CD8-positive, alpha-beta memory T cell (primary cell): ENCODE results near the gene TTLL7. TPM values are rescaled to one million over a fixed set of nuclear protein-coding genes. Genes with fewer than 3 reads are reported as not detected.
A peak's percentile ranks its signal among the peaks of the same experiment; 100 is the strongest.

Source experiments
- CTCF ChIA-PET: fragments of 350-600 bp; sonication (Branson Sonifier 250); formaldehyde crosslinking; loops from one replicate; lab custom pipeline; 2021; ENCODE audit warnings: antibody characterized with exemption; lab: Charles Lee
- POLR2A ChIA-PET: fragments of 350-600 bp; sonication (Branson Sonifier 250); formaldehyde crosslinking; loops from one replicate; lab custom pipeline; 2021; ENCODE audit warnings: antibody characterized with exemption; lab: Charles Lee
- DNase-seq, 5 donors: peaks; one replicate each; pipeline versions ENCODE4 v3.0.0 to v3.0.0-alpha.2; 2020 to 2022; ENCODE audit warnings: mixed read lengths in 1 of 5
- H3K27ac ChIP-seq: one replicate; pipeline ENCODE4 v1.7.0; 2013; ENCODE audit warnings: low read depth, mild to moderate bottlenecking, low read length, moderate library complexity
- H3K27me3 ChIP-seq: 2 replicates; pipeline ENCODE4 v1.7.0; 2013; ENCODE audit warnings: low read length, mild to moderate bottlenecking; ENCODE audit not compliant: insufficient read depth, poor library complexity, severe bottlenecking
- H3K36me3 ChIP-seq: 2 replicates; pipeline ENCODE4 v1.7.0; 2013; ENCODE audit warnings: mild to moderate bottlenecking, low read length, moderate library complexity; ENCODE audit not compliant: insufficient read depth
- H3K4me1 ChIP-seq: 2 replicates; pipeline ENCODE4 v1.7.0; 2013; ENCODE audit warnings: mild to moderate bottlenecking, low read length, moderate library complexity; ENCODE audit not compliant: insufficient read depth
- H3K4me3 ChIP-seq: 2 replicates; pipeline ENCODE4 v1.7.0; 2013; ENCODE audit warnings: mild to moderate bottlenecking, low read length
- H3K9me3 ChIP-seq: 2 replicates; pipeline ENCODE4 v1.7.0; 2013; ENCODE audit warnings: mild to moderate bottlenecking, low read length
- H3K27ac Mint-ChIP-seq, 8 donors: one replicate each; pipeline ENCODE4 v1.8.0; 2020 to 2021; ENCODE audit warnings: mixed read lengths in 8 of 8, mild to moderate bottlenecking in 6 of 8, inconsistent platforms in 3 of 8, moderate library complexity in 3 of 8
- H3K27me3 Mint-ChIP-seq, 2 donors: one replicate each; pipeline ENCODE4 v1.8.0; 2020 to 2021; ENCODE audit warnings: mixed read lengths in 2 of 2, mild to moderate bottlenecking in 1 of 2, moderate library complexity in 1 of 2
- H3K36me3 Mint-ChIP-seq, 3 donors: one replicate each; pipeline ENCODE4 v1.8.0; 2020 to 2021; ENCODE audit warnings: mixed read lengths in 3 of 3, inconsistent platforms in 1 of 3, mild to moderate bottlenecking in 1 of 3
- H3K4me1 Mint-ChIP-seq, 3 donors: one replicate each; pipeline ENCODE4 v1.8.0; 2020 to 2021; ENCODE audit warnings: mixed read lengths in 3 of 3, inconsistent platforms in 1 of 3, mild to moderate bottlenecking in 1 of 3
- H3K4me3 Mint-ChIP-seq, 7 donors: one replicate each; pipeline ENCODE4 v1.8.0; 2020 to 2021; ENCODE audit warnings: mixed read lengths in 7 of 7, mild to moderate bottlenecking in 6 of 7, moderate library complexity in 4 of 7, inconsistent platforms in 2 of 7
- H3K9me3 Mint-ChIP-seq, 5 donors: one replicate each; pipeline ENCODE4 v1.8.0; 2020 to 2022; ENCODE audit warnings: mixed read lengths in 5 of 5, mild to moderate bottlenecking in 3 of 5, moderate library complexity in 2 of 5, inconsistent platforms in 1 of 5
- polyA plus RNA-seq: library from polyadenylated mRNA; unstranded; fragments of 300-500 nt; fragmentation: Illumina TruSeq; gene quantifications from one replicate; pipeline ENCODE4 v1.2.3, GENCODE V29; 2021
- total RNA-seq, 2 experiments: library from RNA; stranded (reverse); gene quantifications; one replicate each; pipeline ENCODE4 v1.2.3, GENCODE V29; 2021

The TTLL7 gene
- under 1 TPM; 0.85 to 0.97 TPM for total RNA-seq
- polyA plus RNA-seq: 0.13 TPM

DNA sequence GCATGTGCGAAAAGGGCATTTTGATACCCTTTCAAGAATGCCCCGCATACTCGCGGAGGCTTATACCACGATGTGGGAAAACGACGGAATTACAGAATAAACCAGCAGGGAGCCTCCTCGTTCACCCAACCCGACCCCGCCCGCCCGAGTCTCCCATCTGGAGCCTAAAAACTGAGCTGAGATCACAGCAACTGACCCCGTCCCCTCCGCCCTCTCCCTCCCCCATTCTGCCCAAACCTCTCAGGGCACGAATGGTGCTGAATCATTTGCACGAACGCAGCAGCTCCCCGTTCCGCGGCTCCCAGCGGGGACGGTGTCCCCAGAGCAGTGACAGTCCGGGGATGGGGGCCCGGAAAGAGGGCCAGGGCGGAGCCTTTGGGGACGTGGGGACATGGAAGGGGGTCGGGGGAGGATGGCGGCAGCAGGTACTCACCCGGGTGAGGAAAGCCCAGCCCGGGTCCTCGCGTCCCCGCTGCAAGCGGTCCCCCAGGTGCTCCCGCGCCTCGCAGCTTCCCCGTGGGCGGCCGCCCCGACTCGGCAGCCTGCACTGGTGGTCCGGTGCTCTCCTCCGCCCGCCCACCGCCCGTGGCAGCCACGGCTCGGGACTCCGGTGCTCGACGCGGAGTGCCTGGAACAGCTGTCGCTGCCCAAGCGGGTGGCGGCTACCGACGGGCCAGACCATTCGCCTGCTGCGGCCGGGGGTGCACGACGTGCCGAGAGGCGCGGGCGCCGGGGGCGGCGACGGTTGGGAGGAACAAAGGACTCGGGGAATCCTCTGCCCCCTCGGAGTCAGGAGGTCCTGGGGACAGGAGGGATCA is at the start of gene TTLL7:
Gene TTLL7, minus strand, starts transcription at position 635 of the 818 bp plus-strand sequence. CDS start 46,921 bp downstream, outside the sequence.
- DNase-seq: peak; percentile 17 to 68 (median 41)
- CTCF ChIA-PET: no interaction called here
- no peaks in the 10 kb centered on the region for H3K36me3 ChIP-seq
- Mint-ChIP-seq H3K27ac (peak within 1 kb of the TSS in 2 of 8 donors; percentile 37 to 65), H3K4me1 (peaks cover 10 to 20% (median 12%) of the 10 kb centered on the region in 3 donors), H3K27me3 (peaks cover 29 to 62% of the 10 kb centered on the region in 2 donors), H3K36me3 (no peaks in the 10 kb centered on the region), H3K9me3 (no peaks in the 10 kb centered on the region), H3K4me3 (peak within 1 kb of the TSS; percentile 80 to 93 (median 85))
- H3K4me3 ChIP-seq: peak within 1 kb of the TSS; percentile 44
- H3K9me3 ChIP-seq: no peaks in the 10 kb centered on the region
- peaks cover 22% of the 10 kb centered on the region for H3K27me3 ChIP-seq
- H3K4me1 ChIP-seq: peaks cover 6% of the 10 kb centered on the region
- H3K27ac ChIP-seq: no peak within 1 kb of the TSS
- POLR2A ChIA-PET: no interaction called here

DNA sequence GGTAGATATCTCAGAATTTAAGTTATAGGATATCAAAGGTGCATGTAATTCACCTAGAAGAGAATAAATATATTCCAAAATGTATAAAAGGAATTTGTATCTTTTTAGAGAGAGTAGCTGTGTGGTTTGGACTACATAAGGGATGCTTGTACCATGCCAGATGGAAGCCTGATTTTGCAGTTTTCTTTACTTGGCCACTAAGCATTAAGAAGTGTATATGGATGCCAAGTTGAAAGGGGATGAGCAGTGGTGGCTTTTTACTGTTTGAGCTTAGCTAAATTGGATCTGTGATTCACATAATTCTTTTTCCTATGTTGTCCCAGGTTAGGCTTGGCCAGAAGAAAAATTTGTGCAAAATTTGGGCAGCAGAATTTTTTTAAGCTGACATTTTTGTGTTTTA is 43.5 kb upstream of the TTLL7 start:
- H3K4me3 Mint-ChIP-seq: no peak overlapping the region
- POLR2A ChIA-PET: no interaction called here
- no peaks in the 10 kb centered on the region for H3K4me1 Mint-ChIP-seq
- Histone ChIP-seq H3K27ac (no peak overlapping the region), H3K9me3 (no peaks in the 10 kb centered on the region), H3K4me3 (no peak overlapping the region), H3K27me3 (no peaks in the 10 kb centered on the region), H3K36me3 (no peaks in the 10 kb centered on the region), H3K4me1 (no peaks in the 10 kb centered on the region)
- H3K36me3 Mint-ChIP-seq: no peaks in the 10 kb centered on the region
- CTCF ChIA-PET: interaction anchor here (0.6 kb wide), 1 partner anchor 444 kb away, joined by 3 read pairs; no protein-coding TSS in a partner anchor
- DNase-seq: no peak
- peaks cover 1 to 10% of the 10 kb centered on the region in 2 donors for H3K27me3 Mint-ChIP-seq
- H3K27ac Mint-ChIP-seq: no peak overlapping the region
- H3K9me3 Mint-ChIP-seq: no peaks in the 10 kb centered on the region

- Mint-ChIP-seq H3K27me3 (peaks cover 2 to 24% of the 10 kb centered on the region in 2 donors), H3K27ac (no peak overlapping the region), H3K36me3 (peaks cover 0 to 5% (median 0%) of the 10 kb centered on the region in 3 donors), H3K4me1 (no peaks in the 10 kb centered on the region), H3K4me3 (no peak overlapping the region), H3K9me3 (peaks cover 0 to 5% (median 2%) of the 10 kb centered on the region in 5 donors)
- Histone ChIP-seq H3K27ac (no peak overlapping the region), H3K27me3 (no peaks in the 10 kb centered on the region), H3K9me3 (no peaks in the 10 kb centered on the region), H3K4me1 (no peaks in the 10 kb centered on the region), H3K36me3 (no peaks in the 10 kb centered on the region), H3K4me3 (no peak overlapping the region)
- CTCF ChIA-PET: interaction anchor here (0.7 kb wide), 1 partner anchor 22 kb away, joined by 4 read pairs; no protein-coding TSS in a partner anchor
- POLR2A ChIA-PET: no interaction called here
- no peak for DNase-seq
Measured at GRCh38 chr1:84037758-84038611, 39.1 kb upstream of the TTLL7 start.

DNA sequence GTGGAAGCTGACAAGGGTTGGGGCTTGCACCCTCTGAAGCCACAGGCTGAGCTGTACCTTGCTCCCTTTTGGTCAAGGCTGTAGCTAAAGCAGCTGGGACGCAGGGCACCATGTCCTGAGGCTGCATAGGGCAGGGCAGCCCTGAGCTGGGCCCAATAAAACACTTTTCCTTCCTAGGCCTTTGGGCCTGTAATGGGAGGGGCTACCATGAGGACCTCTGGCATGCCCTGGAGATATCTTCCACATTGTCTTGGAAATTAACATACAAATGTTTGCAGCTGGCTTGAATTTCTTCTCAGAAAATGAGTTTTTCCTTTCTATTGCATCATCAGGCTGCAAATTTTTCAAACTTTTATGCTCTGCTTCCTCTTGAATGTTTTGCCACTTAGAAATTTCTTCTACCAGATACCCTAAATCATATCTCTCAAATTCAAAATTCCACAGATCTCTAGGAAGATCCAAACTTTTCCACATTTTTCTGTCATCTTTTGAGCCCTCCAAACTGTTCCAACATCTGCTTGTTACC is 32.9 kb upstream of the TTLL7 start:
- CTCF ChIA-PET: no interaction called here
- Histone ChIP-seq H3K36me3 (no peaks in the 10 kb centered on the region), H3K27ac (no peak overlapping the region), H3K27me3 (no peaks in the 10 kb centered on the region), H3K9me3 (no peaks in the 10 kb centered on the region), H3K4me1 (no peaks in the 10 kb centered on the region), H3K4me3 (no peak overlapping the region)
- Mint-ChIP-seq H3K27ac (no peak overlapping the region), H3K36me3 (peaks cover 0 to 9% (median 0%) of the 10 kb centered on the region in 3 donors), H3K4me1 (no peaks in the 10 kb centered on the region), H3K9me3 (peaks cover 0 to 5% (median 2%) of the 10 kb centered on the region in 5 donors), H3K27me3 (peaks cover 2 to 17% of the 10 kb centered on the region in 2 donors), H3K4me3 (no peak overlapping the region)
- POLR2A ChIA-PET: no interaction called here
- DNase-seq: no peak

GRCh38 chr1:84027368-84027767 is 28.4 kb upstream of the TTLL7 start:
- ChIA-PET CTCF (no interaction called here), POLR2A (no interaction called here)
- Histone ChIP-seq H3K27me3 (no peaks in the 10 kb centered on the region), H3K4me1 (no peaks in the 10 kb centered on the region), H3K9me3 (no peaks in the 10 kb centered on the region), H3K36me3 (no peaks in the 10 kb centered on the region), H3K27ac (no peak overlapping the region), H3K4me3 (no peak overlapping the region)
- Mint-ChIP-seq H3K27me3 (peaks cover 0 to 8% of the 10 kb centered on the region in 2 donors), H3K27ac (no peak overlapping the region), H3K4me3 (no peak overlapping the region), H3K9me3 (no peaks in the 10 kb centered on the region), H3K36me3 (peaks cover 0 to 4% (median 0%) of the 10 kb centered on the region in 3 donors), H3K4me1 (no peaks in the 10 kb centered on the region)
- DNase-seq: no peak

DNA sequence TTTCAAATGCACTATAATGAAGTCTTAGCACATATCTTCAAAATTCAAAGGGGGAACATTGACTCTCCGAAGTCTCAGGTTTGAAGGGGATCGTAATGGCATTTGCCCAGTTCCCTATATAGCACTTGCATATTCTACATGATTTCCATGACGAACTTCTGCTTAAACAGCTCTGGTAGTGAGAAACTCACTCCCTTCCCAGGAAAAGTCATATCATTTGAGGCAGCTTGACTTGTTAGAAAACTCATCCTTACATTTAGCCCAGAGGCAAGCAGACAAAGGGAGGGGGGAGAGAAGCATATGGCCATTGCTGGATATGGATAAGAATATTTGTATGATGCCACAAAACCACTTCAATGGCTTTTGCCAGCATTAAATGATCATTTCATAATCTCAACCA is 27.0 kb upstream of the TTLL7 start:
- Mint-ChIP-seq H3K36me3 (peaks cover 0 to 4% (median 0%) of the 10 kb centered on the region in 3 donors), H3K27ac (no peak overlapping the region), H3K27me3 (peaks cover 0 to 8% of the 10 kb centered on the region in 2 donors), H3K4me3 (no peak overlapping the region), H3K9me3 (peaks cover 0 to 2% (median 0%) of the 10 kb centered on the region in 5 donors), H3K4me1 (no peaks in the 10 kb centered on the region)
- Histone ChIP-seq H3K36me3 (no peaks in the 10 kb centered on the region), H3K27ac (no peak overlapping the region), H3K4me3 (no peak overlapping the region), H3K4me1 (no peaks in the 10 kb centered on the region), H3K27me3 (no peaks in the 10 kb centered on the region), H3K9me3 (no peaks in the 10 kb centered on the region)
- DNase-seq: no peak
- POLR2A ChIA-PET: no interaction called here
- CTCF ChIA-PET: no interaction called here

DNA sequence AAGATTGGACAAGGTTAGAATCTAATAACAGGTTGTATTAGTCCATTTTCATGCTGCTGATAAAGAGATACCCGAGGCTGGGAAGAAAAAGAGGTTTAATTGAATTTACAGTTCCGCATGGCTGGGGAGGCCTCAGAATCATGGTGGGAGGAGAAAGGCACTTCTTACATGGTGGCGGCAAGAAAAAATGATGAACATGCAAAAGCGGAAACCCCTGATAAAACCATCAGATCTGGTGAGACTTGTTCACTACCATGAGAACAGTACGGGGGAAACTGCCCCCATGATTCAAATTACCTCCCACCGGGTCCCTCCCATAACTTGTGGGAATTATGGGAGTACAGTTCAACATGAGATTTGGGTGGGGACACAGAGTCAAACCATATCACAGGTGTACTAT is 22.9 kb upstream of the TTLL7 start:
- no peak overlapping the region for H3K27ac ChIP-seq

More for the DNA sequence above, 22.9 kb upstream of the TTLL7 start:
- peaks cover 2 to 11% of the 10 kb centered on the region in 2 donors for H3K27me3 Mint-ChIP-seq
- Histone ChIP-seq H3K4me3 (no peak overlapping the region), H3K9me3 (no peaks in the 10 kb centered on the region), H3K36me3 (no peaks in the 10 kb centered on the region), H3K27me3 (no peaks in the 10 kb centered on the region), H3K4me1 (no peaks in the 10 kb centered on the region)
- H3K4me3 Mint-ChIP-seq: no peak overlapping the region
- H3K9me3 Mint-ChIP-seq: peaks cover 0 to 2% (median 0%) of the 10 kb centered on the region in 5 donors
- no peaks in the 10 kb centered on the region for H3K4me1 Mint-ChIP-seq
- ChIA-PET POLR2A (no interaction called here), CTCF (no interaction called here)
- H3K27ac Mint-ChIP-seq: peak overlapping the region in 1 of 8 donors; percentile 63
- no peaks in the 10 kb centered on the region for H3K36me3 Mint-ChIP-seq
- no peak for DNase-seq
